H1 (cell line): ENCODE measurements around the gene EXOC6. TPM values are rescaled to one million over a fixed set of nuclear protein-coding genes. Genes with fewer than 3 reads are reported as not detected.

Experiments used
- CTCF ChIA-PET: fragments of 300-600 bp; sonication (Branson Sonifier 250); formaldehyde crosslinking; loops from one replicate; lab custom pipeline; 2021; ENCODE audit not compliant: partially characterized antibody; lab: Charles Lee
- POLR2A ChIA-PET: fragments of 300-600 bp; sonication (Branson Sonifier 250); formaldehyde crosslinking; loops from one replicate; lab custom pipeline; 2021; ENCODE audit warnings: inconsistent platforms; ENCODE audit not compliant: partially characterized antibody; lab: Charles Lee
- DNase-seq, 2 experiments: peaks; one replicate each; pipeline versions ENCODE4 v3.0.0 to v3.0.0-alpha.2; 2010 to 2022; ENCODE audit warnings: low spot score in 2 of 2, low read depth in 1 of 2, mixed read lengths in 1 of 2
- FAIRE-seq: peaks from 2 replicates; lab custom pipeline; 2011; peaks lifted over from hg19 to GRCh38; lab: Jason Lieb, UNC
- H2AFZ ChIP-seq: 2 replicates; pipeline ENCODE4 v1.8.1; 2012; ENCODE audit warnings: low read length, inconsistent platforms
- H2AK5ac ChIP-seq: 2 replicates; pipeline ENCODE4 v1.6.1; 2013; ENCODE audit warnings: low read depth, low read length
- H2BK120ac ChIP-seq: replicated peaks from 2 replicates; pipeline ENCODE3; 2013; ENCODE audit warnings: low read depth, low read length, inconsistent platforms
- H2BK12ac ChIP-seq: 2 replicates; pipeline ENCODE4 v1.6.1; 2013; ENCODE audit warnings: low read depth, low read length
- H2BK15ac ChIP-seq: 2 replicates; pipeline ENCODE4 v1.6.1; 2013; ENCODE audit warnings: low read length
- H2BK20ac ChIP-seq: 2 replicates; pipeline ENCODE4 v1.6.1; 2013; ENCODE audit warnings: low read length
- H2BK5ac ChIP-seq: 2 replicates; pipeline ENCODE4 v1.6.1; 2013; ENCODE audit warnings: low read depth, low read length
- H3K14ac ChIP-seq: 2 replicates; pipeline ENCODE4 v1.6.1; 2013; ENCODE audit warnings: inconsistent platforms; ENCODE audit not compliant: insufficient read length
- H3K18ac ChIP-seq: 2 replicates; pipeline ENCODE4 v1.6.1; 2013; ENCODE audit warnings: low read length; ENCODE audit errors: extremely low read depth
- H3K23ac ChIP-seq: 2 replicates; pipeline ENCODE4 v1.6.1; 2013; ENCODE audit warnings: inconsistent platforms; ENCODE audit not compliant: insufficient read length
- H3K23me2 ChIP-seq: 2 replicates; pipeline ENCODE4 v1.6.1; 2013; ENCODE audit warnings: low read depth, low read length
- H3K27ac ChIP-seq: 2 replicates; pipeline ENCODE4 v1.6.1; 2011; ENCODE audit warnings: low read depth, low read length, inconsistent platforms
- H3K27me3 ChIP-seq, 4 experiments: replicated peaks in 1 of 4; 1 replicate in 1 of 4; 2 replicates in 3 of 4; pipeline versions ENCODE4 v1.6.1 to v1.8.1; 2011 to 2013; ENCODE audit warnings: low read length in 3 of 4, mild to moderate bottlenecking in 3 of 4, inconsistent platforms in 2 of 4, mixed read lengths in 2 of 4, moderate library complexity in 1 of 4; ENCODE audit not compliant: control insufficient read depth in 3 of 4, insufficient read depth in 3 of 4; ENCODE audit errors: extremely low read depth in 1 of 4
- H3K36me3 ChIP-seq, 4 experiments: 2 replicates each; pipeline versions ENCODE4 v1.6.1 to v1.8.1; 2011 to 2013; ENCODE audit warnings: mild to moderate bottlenecking in 4 of 4, low read length in 3 of 4, moderate library complexity in 2 of 4, control low read depth in 1 of 4, inconsistent platforms in 1 of 4; ENCODE audit not compliant: insufficient read depth in 4 of 4, control insufficient read depth in 2 of 4
- H3K4ac ChIP-seq: replicated peaks from 2 replicates; pipeline ENCODE3; 2013; ENCODE audit warnings: low read length, low read depth, mixed read lengths, inconsistent platforms; ENCODE audit not compliant: insufficient read length
- H3K4me1 ChIP-seq, 4 experiments: replicated peaks in 1 of 4; 1 replicate in 1 of 4; 2 replicates in 3 of 4; pipeline versions ENCODE4 v1.6.1 to v1.8.1; 2011 to 2013; ENCODE audit warnings: low read length in 3 of 4, inconsistent platforms in 2 of 4, mixed read lengths in 1 of 4; ENCODE audit not compliant: insufficient read depth in 4 of 4, control insufficient read depth in 3 of 4
- H3K4me2 ChIP-seq, 2 experiments: 2 replicates each; pipeline versions ENCODE4 v1.6.1 to v1.8.1; 2011 to 2013; ENCODE audit warnings: low read depth in 2 of 2, low read length in 2 of 2, control low read depth in 1 of 2, inconsistent platforms in 1 of 2, mild to moderate bottlenecking in 1 of 2; ENCODE audit not compliant: insufficient read depth in 1 of 2
- H3K4me3 ChIP-seq, 4 experiments: fragments of 200-600, 300-600 bp in 1 of 4; sonication (generic), shearing (Covaris generic), sonication (Bioruptor Twin) in 1 of 4; 2 replicates each; pipeline versions ENCODE4 v1.5.1 to v1.8.1; 2011 to 2016; ENCODE audit warnings: low read length in 4 of 4, low read depth in 3 of 4, control low read depth in 2 of 4, inconsistent platforms in 2 of 4, mild to moderate bottlenecking in 2 of 4, mixed read lengths in 1 of 4, moderate library complexity in 1 of 4; ENCODE audit not compliant: insufficient read depth in 2 of 4; ENCODE audit errors: extremely low read depth in 1 of 4
- H3K56ac ChIP-seq: replicated peaks from 2 replicates; pipeline ENCODE3; 2013; ENCODE audit warnings: low read depth, mild to moderate bottlenecking, mixed read lengths, low read length, inconsistent platforms; ENCODE audit not compliant: insufficient read length
- H3K79me1 ChIP-seq: 2 replicates; pipeline ENCODE4 v1.6.1; 2013; ENCODE audit warnings: low read depth, low read length, control low read depth
- H3K79me2 ChIP-seq, 2 experiments: 2 replicates each; pipeline versions ENCODE4 v1.6.1 to v1.8.1; 2012 to 2013; ENCODE audit warnings: low read length in 2 of 2, mild to moderate bottlenecking in 2 of 2, inconsistent platforms in 1 of 2; ENCODE audit not compliant: insufficient read depth in 2 of 2, control insufficient read depth in 1 of 2
- H3K9ac ChIP-seq, 4 experiments: replicated peaks in 1 of 4; 1 replicate in 1 of 4; 2 replicates in 3 of 4; pipeline versions ENCODE4 v1.6.1 to v1.8.1; 2011 to 2013; ENCODE audit warnings: low read depth in 3 of 4, low read length in 3 of 4, control low read depth in 2 of 4, mild to moderate bottlenecking in 2 of 4, moderate library complexity in 2 of 4, inconsistent platforms in 1 of 4; ENCODE audit errors: extremely low read depth in 1 of 4
- H3K9me3 ChIP-seq, 2 experiments: 2 replicates each; pipeline versions ENCODE4 v1.6.1 to v1.8.1; 2012 to 2013; ENCODE audit warnings: mild to moderate bottlenecking in 2 of 2, moderate library complexity in 2 of 2, control low read depth in 1 of 2, inconsistent platforms in 1 of 2, low read depth in 1 of 2, low read length in 1 of 2, mixed read lengths in 1 of 2; ENCODE audit not compliant: insufficient read depth in 2 of 2
- H4K20me1 ChIP-seq, 2 experiments: replicated peaks in 1 of 2; 2 replicates each; pipeline versions ENCODE3 to v1.8.1; 2011 to 2013; ENCODE audit warnings: inconsistent platforms in 2 of 2, low read length in 2 of 2, mild to moderate bottlenecking in 1 of 2; ENCODE audit not compliant: insufficient read depth in 2 of 2, control insufficient read depth in 1 of 2
- H4K5ac ChIP-seq: 2 replicates; pipeline ENCODE4 v1.6.1; 2013; ENCODE audit warnings: low read length, low read depth, mixed read lengths, inconsistent platforms; ENCODE audit not compliant: insufficient read length
- H4K8ac ChIP-seq: 2 replicates; pipeline ENCODE4 v1.8.0; 2013; ENCODE audit warnings: mild to moderate bottlenecking, moderate library complexity, low read length, inconsistent platforms; ENCODE audit not compliant: insufficient read depth; ENCODE audit errors: extremely low read depth
- H4K91ac ChIP-seq: replicated peaks from 2 replicates; pipeline ENCODE3; 2013; ENCODE audit warnings: low read length, mixed read lengths, inconsistent platforms; ENCODE audit not compliant: insufficient read length
- BCL11A ChIP-seq, 2 experiments: IDR thresholded peaks; one replicate each; pipeline ENCODE4 v1.6.1; 2011; ENCODE audit warnings: low read depth in 2 of 2, low read length in 2 of 2, mild to moderate bottlenecking in 2 of 2
- CBX5 ChIP-seq: fragments of 300-800, 300-1000 bp; sonication (generic); IDR thresholded peaks from 2 replicates; pipeline ENCODE4 v1.7.1; 2016; ENCODE audit warnings: antibody characterized with exemption, low read length, low read depth
- EGR1 ChIP-seq: IDR thresholded peaks from 2 replicates; pipeline ENCODE4 v1.6.1; 2011; ENCODE audit warnings: low read depth, low read length, borderline replicate concordance
- FOSL1 ChIP-seq: IDR thresholded peaks from 2 replicates; pipeline ENCODE4 v1.6.1; 2011; ENCODE audit warnings: mild to moderate bottlenecking, low read depth, low read length, moderate library complexity; ENCODE audit not compliant: insufficient read depth
- HDAC2 ChIP-seq, 2 experiments: fragments of 300-600 bp in 1 of 2; sonication (generic) in 1 of 2; IDR thresholded peaks; 2 replicates each; pipeline ENCODE4 v1.6.1; 2011 to 2012; ENCODE audit warnings: low read depth in 2 of 2, low read length in 2 of 2, mild to moderate bottlenecking in 2 of 2, moderate library complexity in 2 of 2, borderline replicate concordance in 1 of 2, inconsistent platforms in 1 of 2
- MAFK ChIP-seq: IDR thresholded peaks from 2 replicates; pipeline ENCODE4 v1.6.1; 2012; ENCODE audit warnings: low read depth, mild to moderate bottlenecking, improper control_type of control experiment, low read length
- NRF1 ChIP-seq: IDR thresholded peaks from 2 replicates; pipeline ENCODE4 v1.6.1; 2011; ENCODE audit warnings: mild to moderate bottlenecking, low read depth, low read length, improper control_type of control experiment
- POLR2A ChIP-seq, 2 experiments: IDR thresholded peaks; 1 replicate in 1 of 2; 2 replicates in 1 of 2; pipeline ENCODE4 v1.6.1; 2011; ENCODE audit warnings: low read depth in 2 of 2, low read length in 2 of 2, mild to moderate bottlenecking in 2 of 2; ENCODE audit errors: control extremely low read depth in 1 of 2
- RBBP5 ChIP-seq: IDR thresholded peaks from 2 replicates; pipeline ENCODE4 v1.7.1; 2012; ENCODE audit warnings: low read depth, mild to moderate bottlenecking, inconsistent platforms, low read length, moderate library complexity, borderline replicate concordance
- WGBS, 2 experiments: shearing (Covaris generic) in 1 of 2; methylation state at CpG; one replicate each; pipeline versions ENCODE4 v1.1.6 to v1.1.7; 2013 to 2015; ENCODE audit warnings: low lambda C conversion rate in 2 of 2, mixed read lengths in 2 of 2, inconsistent platforms in 1 of 2, low coverage in 1 of 2, missing lambda C conversion rate in 1 of 2; ENCODE audit not compliant: insufficient replicate concordance in 2 of 2, insufficient coverage in 1 of 2, insufficient read length in 1 of 2; ENCODE audit errors: extremely low coverage in 1 of 2, missing lambda C conversion rate in 1 of 2; 5-methylcytosine and 5-hydroxymethylcytosine counted together
- polyA plus RNA-seq, 7 experiments: library from polyadenylated mRNA; depleted of rRNA in 3 of 7; stranded (reverse) in 5 of 7; unstranded in 2 of 7; fragments of >200 nt in 5 of 7; fragments of 200-250 nt in 2 of 7; gene quantifications; 1 replicate in 5 of 7; 2 replicates in 1 of 7; 4 replicates in 1 of 7; pipeline versions ENCODE4 v1.2.1 to v1.2.3, GENCODE V29; 2011 to 2013; ENCODE audit warnings: missing spikeins in 2 of 7, mixed read lengths in 2 of 7
- total RNA-seq: library from RNA; stranded (reverse); fragmentation: NEBNext Ultra II Directional; extraction: Animal tissue kit (Norgen Biotek cat#: 25700); gene quantifications from 2 replicates; pipeline ENCODE4 v1.2.1, GENCODE V29; 2021
- TF ChIP-seq, protein P1 (sequence below): IDR thresholded peaks from 2 replicates; pipeline ENCODE4 v1.6.1; 2011; ENCODE audit warnings: low read length, improper control_type of control experiment
- TF ChIP-seq, protein P2 (sequence below): IDR thresholded peaks from 2 replicates; pipeline ENCODE4 v1.6.1; 2012; ENCODE audit warnings: low read length, inconsistent platforms

The EXOC6 gene
- total and polyA plus RNA-seq, 2 of the 8 experiments (the other 6 are each of a cell fraction or from before 2014, with no cell fraction given) = 1.7 to 4.5 TPM

DNA sequence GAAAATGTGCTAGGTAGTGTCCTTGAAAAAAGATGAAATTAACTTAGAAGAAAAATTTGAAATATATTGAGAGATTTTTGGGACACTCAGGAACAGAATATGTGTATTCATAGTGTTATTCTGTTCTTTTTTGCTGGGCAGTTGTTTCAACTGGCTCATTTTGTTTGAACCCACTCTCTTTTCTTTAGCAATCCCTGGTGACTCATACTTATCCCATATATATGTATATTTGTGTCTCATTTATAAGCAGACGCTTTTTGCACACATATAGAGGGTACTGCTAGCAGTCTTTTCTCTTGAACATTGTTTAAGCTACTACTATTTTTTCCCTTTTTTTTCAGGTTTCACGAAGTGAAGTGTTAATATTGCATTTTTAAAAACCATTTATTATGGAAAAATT is 1.9 kb downstream of the EXOC6 start:
- POLR2A ChIA-PET = no interaction called here
- Histone ChIP-seq H3K36me3 (no peaks in the 10 kb centered on the region), H4K91ac (no peak overlapping the region), H2AFZ (no peak overlapping the region), H3K23ac (no peak overlapping the region), H4K8ac (no peak overlapping the region), H3K9ac (no peak overlapping the region), H3K18ac (no peak overlapping the region), H3K79me2 (no peaks in the 10 kb centered on the region), H3K4ac (no peak overlapping the region), H2AK5ac (no peak overlapping the region), H2BK15ac (no peak overlapping the region), H3K4me3 (no peak overlapping the region), H3K27ac (no peak overlapping the region), H2BK20ac (no peak overlapping the region), H3K79me1 (no peaks in the 10 kb centered on the region), H3K27me3 (peaks cover 3 to 28% (median 14%) of the 10 kb centered on the region in 4 experiments), H3K56ac (no peak overlapping the region), H3K4me2 (no peak overlapping the region), H3K4me1 (peaks cover 0 to 2% (median 0%) of the 10 kb centered on the region in 4 experiments; a peak in 2 of 7 replicates), H3K14ac (no peak overlapping the region), H3K9me3 (no peaks in the 10 kb centered on the region; a peak in 1 of 4 replicates), H3K23me2 (peaks cover 7% of the 10 kb centered on the region; the same call in 1 of the 2 replicates), H2BK120ac (no peak overlapping the region), H2BK12ac (no peak overlapping the region), H4K5ac (no peak overlapping the region), H2BK5ac (no peak overlapping the region), H4K20me1 (peaks cover 0 to 3% of the 10 kb centered on the region in 2 experiments)
- DNase-seq = no peak
- no peak for FAIRE-seq
- 87% methylated on average over 2 of the region's 2 CpGs; no CpG with 5 or more reads in 1 of the 2 experiments for WGBS, 2 experiments
- CTCF ChIA-PET = interaction anchor here (1.4 to 9.2 kb wide), 3 partner anchors 14 to 212 kb away, joined by 3 to 86 read pairs (median 4); no protein-coding TSS in a partner anchor
- TF ChIP-seq, protein P1, sequence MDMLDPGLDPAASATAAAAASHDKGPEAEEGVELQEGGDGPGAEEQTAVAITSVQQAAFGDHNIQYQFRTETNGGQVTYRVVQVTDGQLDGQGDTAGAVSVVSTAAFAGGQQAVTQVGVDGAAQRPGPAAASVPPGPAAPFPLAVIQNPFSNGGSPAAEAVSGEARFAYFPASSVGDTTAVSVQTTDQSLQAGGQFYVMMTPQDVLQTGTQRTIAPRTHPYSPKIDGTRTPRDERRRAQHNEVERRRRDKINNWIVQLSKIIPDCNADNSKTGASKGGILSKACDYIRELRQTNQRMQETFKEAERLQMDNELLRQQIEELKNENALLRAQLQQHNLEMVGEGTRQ = no peak
- no peak for TF ChIP-seq EGR1
- TF ChIP-seq BCL11A (IDR thresholded peaks at IDR 0.05; ENCODE audit: low read depth in 2 of 2, low read length in 2 of 2) = no peak
- no peak for TF ChIP-seq MAFK
- TF ChIP-seq CBX5 = no peak
- no peak for TF ChIP-seq POLR2A (IDR thresholded peaks at IDR 0.05; ENCODE audit: control extremely low read depth in 1 of 2, low read depth in 2 of 2, low read length in 2 of 2)
- TF ChIP-seq NRF1 = no peak
- TF ChIP-seq, protein P2, sequence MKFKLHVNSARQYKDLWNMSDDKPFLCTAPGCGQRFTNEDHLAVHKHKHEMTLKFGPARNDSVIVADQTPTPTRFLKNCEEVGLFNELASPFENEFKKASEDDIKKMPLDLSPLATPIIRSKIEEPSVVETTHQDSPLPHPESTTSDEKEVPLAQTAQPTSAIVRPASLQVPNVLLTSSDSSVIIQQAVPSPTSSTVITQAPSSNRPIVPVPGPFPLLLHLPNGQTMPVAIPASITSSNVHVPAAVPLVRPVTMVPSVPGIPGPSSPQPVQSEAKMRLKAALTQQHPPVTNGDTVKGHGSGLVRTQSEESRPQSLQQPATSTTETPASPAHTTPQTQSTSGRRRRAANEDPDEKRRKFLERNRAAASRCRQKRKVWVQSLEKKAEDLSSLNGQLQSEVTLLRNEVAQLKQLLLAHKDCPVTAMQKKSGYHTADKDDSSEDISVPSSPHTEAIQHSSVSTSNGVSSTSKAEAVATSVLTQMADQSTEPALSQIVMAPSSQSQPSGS = no peak
- TF ChIP-seq HDAC2 (IDR thresholded peaks at IDR 0.05; ENCODE audit: borderline replicate concordance in 1 of 2, low read depth in 2 of 2, low read length in 2 of 2) = no peak
- no peak for TF ChIP-seq FOSL1
- TF ChIP-seq RBBP5 = no peak
